Measurements from ENCODE around the gene TRMT11. TPM values are rescaled to one million over a fixed set of nuclear protein-coding genes. Genes with fewer than 3 reads are reported as not detected.

The TRMT11 gene
- polyA plus RNA-seq, 3 donors: 2.1 to 3.3 (median 2.1) TPM

GRCh38 chr6:126007800-126008199, 21.5 kb downstream of the TRMT11 start:
- intact Hi-C loops (cut with micrococcal nuclease): no loop called here
- no peak overlapping the region for H3K4me3 Mint-ChIP-seq

GRCh38 chr6:126010040-126010439, 23.7 kb downstream of the TRMT11 start:
- Mint-ChIP-seq H3K27me3 (ENCODE audit: low read depth in 3 of 3) (no peaks in the 10 kb centered on the region), H3K36me3 (peaks cover 42 to 48% of the 10 kb centered on the region in 2 donors), H3K27ac (peak overlapping the region in 1 of 7 donors; percentile 23), H3K4me3 (no peak overlapping the region), H3K4me1 (no peaks in the 10 kb centered on the region), H3K9me3 (no peaks in the 10 kb centered on the region)
- H2AFZ ChIP-seq (ENCODE audit: insufficient read depth, low read depth, low read length, poor library complexity, severe bottlenecking): no peak overlapping the region
- H3K4me3 ChIP-seq (replicated peaks in 1 of 3; ENCODE audit: low read depth in 2 of 3, low read length in 3 of 3): no peak overlapping the region
- peaks cover 30 to 55% of the 10 kb centered on the region in 2 donors for H3K36me3 ChIP-seq (replicated peaks in 1 of 2; ENCODE audit: control insufficient read depth in 1 of 2, insufficient read depth in 2 of 2, low read length in 2 of 2)
- DNase-seq: no peak
- no peak for TF ChIP-seq CTCF (IDR thresholded peaks at IDR 0.05)
- H3K9me3 ChIP-seq (replicated peaks in 1 of 2; ENCODE audit: control insufficient read depth in 1 of 2, insufficient read depth in 1 of 2, low read length in 2 of 2): no peaks in the 10 kb centered on the region
- intact Hi-C loops (cut with micrococcal nuclease): no loop called here
- H4K20me1 ChIP-seq (ENCODE audit: insufficient read depth, low read length): no peaks in the 10 kb centered on the region
- WGBS (ENCODE audit: insufficient coverage): no CpG with 5 or more reads among the region's 4 CpGs
- no peaks in the 10 kb centered on the region for H3K27me3 ChIP-seq (ENCODE audit: control insufficient read depth in 2 of 2, insufficient read depth in 2 of 2, low read length in 2 of 2)
- no peaks in the 10 kb centered on the region for H3K4me1 ChIP-seq (ENCODE audit: control insufficient read depth in 1 of 2, insufficient read depth in 2 of 2, low read length in 2 of 2)
- H3K9ac ChIP-seq (ENCODE audit: insufficient read depth, low read length, poor library complexity, severe bottlenecking): no peak overlapping the region
- H3K27ac ChIP-seq (ENCODE audit: low read depth in 1 of 2, low read length in 2 of 2): no peak overlapping the region
- no peaks in the 10 kb centered on the region for H3K79me2 ChIP-seq (ENCODE audit: insufficient read depth, low read length)
- H3K4me2 ChIP-seq (replicated peaks; ENCODE audit: extremely low read depth, low read length, poor library complexity, severe bottlenecking): no peak overlapping the region

More at GRCh38 chr6:126007800-126008199, 21.5 kb downstream of the TRMT11 start:
- Histone ChIP-seq H4K20me1 (ENCODE audit: insufficient read depth, low read length) (no peaks in the 10 kb centered on the region), H3K4me3 (replicated peaks in 1 of 3; ENCODE audit: low read depth in 2 of 3, low read length in 3 of 3) (no peak overlapping the region), H3K4me2 (replicated peaks; ENCODE audit: extremely low read depth, low read length, poor library complexity, severe bottlenecking) (no peak overlapping the region), H3K9ac (ENCODE audit: insufficient read depth, low read length, poor library complexity, severe bottlenecking) (no peak overlapping the region), H3K27ac (ENCODE audit: low read depth in 1 of 2, low read length in 2 of 2) (no peak overlapping the region), H2AFZ (ENCODE audit: insufficient read depth, low read depth, low read length, poor library complexity, severe bottlenecking) (no peak overlapping the region), H3K4me1 (ENCODE audit: control insufficient read depth in 1 of 2, insufficient read depth in 2 of 2, low read length in 2 of 2) (no peaks in the 10 kb centered on the region), H3K9me3 (replicated peaks in 1 of 2; ENCODE audit: control insufficient read depth in 1 of 2, insufficient read depth in 1 of 2, low read length in 2 of 2) (no peaks in the 10 kb centered on the region), H3K36me3 (replicated peaks in 1 of 2; ENCODE audit: control insufficient read depth in 1 of 2, insufficient read depth in 2 of 2, low read length in 2 of 2) (peaks cover 15 to 41% of the 10 kb centered on the region in 2 donors), H3K79me2 (ENCODE audit: insufficient read depth, low read length) (no peaks in the 10 kb centered on the region), H3K27me3 (ENCODE audit: control insufficient read depth in 2 of 2, insufficient read depth in 2 of 2, low read length in 2 of 2) (no peaks in the 10 kb centered on the region)
- Mint-ChIP-seq H3K27me3 (ENCODE audit: low read depth in 3 of 3) (no peaks in the 10 kb centered on the region), H3K4me1 (no peaks in the 10 kb centered on the region), H3K9me3 (no peaks in the 10 kb centered on the region), H3K27ac (no peak overlapping the region), H3K36me3 (peaks cover 37 to 43% of the 10 kb centered on the region in 2 donors)
- DNase-seq: no peak
- TF ChIP-seq CTCF (IDR thresholded peaks at IDR 0.05): no peak
